DOHH2 (cell line): ENCODE results near the gene CMTM3.

Source experiments
- EZH2phosphoT487 ChIP-seq: fragments of 200-600 bp; sonication (generic); IDR thresholded peaks from 2 replicates; pipeline ENCODE4 v1.6.1; 2017; ENCODE audit warnings: borderline replicate concordance, mild to moderate bottlenecking, antibody characterized with exemption, low read length, moderate library complexity, mixed read lengths
- TF ChIP-seq, protein P1 (sequence below): fragments of 200-600 bp; sonication (generic); IDR thresholded peaks from one replicate; pipeline ENCODE4 v1.5.1; 2014; ENCODE audit warnings: antibody characterized with exemption, mild to moderate bottlenecking, low read depth, low read length; ENCODE audit not compliant: poor library complexity, severe bottlenecking

DNA sequence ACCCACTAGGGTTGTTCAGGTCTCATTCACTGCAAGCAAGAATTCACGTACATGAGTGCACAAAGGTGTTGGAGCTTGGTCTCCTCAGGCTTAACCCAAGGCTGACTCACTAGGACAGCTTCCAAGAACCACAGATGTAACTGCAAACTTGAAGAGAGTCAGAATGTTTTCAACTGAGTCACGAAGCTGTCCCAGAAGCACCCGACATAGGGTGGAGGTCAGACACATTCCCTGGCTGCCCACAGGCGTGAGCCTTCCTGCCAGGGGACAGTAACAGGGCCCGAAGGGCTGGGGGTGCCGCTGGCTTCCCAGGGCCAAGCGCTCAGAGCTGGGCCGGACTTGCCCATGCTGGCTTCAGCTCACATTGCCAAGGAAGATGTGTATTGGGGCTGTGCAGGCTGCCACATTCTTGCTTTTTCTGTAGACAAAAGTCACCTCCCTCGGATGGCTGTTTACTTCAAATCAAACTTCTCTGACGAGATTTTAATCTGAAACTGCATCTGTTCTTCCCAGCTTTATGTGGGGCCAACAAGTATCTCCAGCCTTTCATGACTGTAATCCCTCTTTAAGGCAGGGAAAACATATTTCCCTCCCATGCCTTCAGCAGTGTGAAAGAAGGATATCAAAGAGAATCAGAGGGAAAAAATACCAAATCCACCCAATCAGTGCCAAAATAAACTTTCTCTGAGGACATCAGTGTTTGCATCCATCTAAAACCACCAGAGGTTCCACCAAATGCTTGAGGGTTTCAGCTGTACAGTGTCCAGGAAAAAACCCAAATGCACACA lies 14.3 kb downstream of the CMTM3 start:
- TF ChIP-seq, protein P1, sequence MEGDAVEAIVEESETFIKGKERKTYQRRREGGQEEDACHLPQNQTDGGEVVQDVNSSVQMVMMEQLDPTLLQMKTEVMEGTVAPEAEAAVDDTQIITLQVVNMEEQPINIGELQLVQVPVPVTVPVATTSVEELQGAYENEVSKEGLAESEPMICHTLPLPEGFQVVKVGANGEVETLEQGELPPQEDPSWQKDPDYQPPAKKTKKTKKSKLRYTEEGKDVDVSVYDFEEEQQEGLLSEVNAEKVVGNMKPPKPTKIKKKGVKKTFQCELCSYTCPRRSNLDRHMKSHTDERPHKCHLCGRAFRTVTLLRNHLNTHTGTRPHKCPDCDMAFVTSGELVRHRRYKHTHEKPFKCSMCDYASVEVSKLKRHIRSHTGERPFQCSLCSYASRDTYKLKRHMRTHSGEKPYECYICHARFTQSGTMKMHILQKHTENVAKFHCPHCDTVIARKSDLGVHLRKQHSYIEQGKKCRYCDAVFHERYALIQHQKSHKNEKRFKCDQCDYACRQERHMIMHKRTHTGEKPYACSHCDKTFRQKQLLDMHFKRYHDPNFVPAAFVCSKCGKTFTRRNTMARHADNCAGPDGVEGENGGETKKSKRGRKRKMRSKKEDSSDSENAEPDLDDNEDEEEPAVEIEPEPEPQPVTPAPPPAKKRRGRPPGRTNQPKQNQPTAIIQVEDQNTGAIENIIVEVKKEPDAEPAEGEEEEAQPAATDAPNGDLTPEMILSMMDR: no peak
- TF ChIP-seq EZH2phosphoT487: no peak
